Adrenal gland (tissue), 5 donors: ENCODE measurements around the gene CAPN11.

ENCODE experiments used
- POLR2A ChIP-seq, 2 donors: fragments of 450-650 bp; IDR thresholded peaks; one replicate each; pipeline ENCODE4 v1.6.1; 2017; ENCODE audit warnings: antibody characterized with exemption in 2 of 2, mild to moderate bottlenecking in 2 of 2, moderate library complexity in 1 of 2
- TF ChIP-seq, protein P1 (sequence below), 6 experiments: fragments of 450-650 bp in 4 of 6; fragments of 200-600 bp in 2 of 6; sonication (generic) in 1 of 6; IDR thresholded peaks; 1 replicate in 5 of 6; 2 replicates in 1 of 6; pipeline versions ENCODE4 v1.5.1 to v1.8.0; 2016 to 2021; ENCODE audit warnings: antibody characterized with exemption in 6 of 6, mild to moderate bottlenecking in 2 of 6, moderate library complexity in 1 of 6
- donor health status: DM: no; HTN: no; CAD: no.

GRCh38 chr6:44193307-44193910 is 34.8 kb downstream of the CAPN11 start:
- TF ChIP-seq, protein P1, sequence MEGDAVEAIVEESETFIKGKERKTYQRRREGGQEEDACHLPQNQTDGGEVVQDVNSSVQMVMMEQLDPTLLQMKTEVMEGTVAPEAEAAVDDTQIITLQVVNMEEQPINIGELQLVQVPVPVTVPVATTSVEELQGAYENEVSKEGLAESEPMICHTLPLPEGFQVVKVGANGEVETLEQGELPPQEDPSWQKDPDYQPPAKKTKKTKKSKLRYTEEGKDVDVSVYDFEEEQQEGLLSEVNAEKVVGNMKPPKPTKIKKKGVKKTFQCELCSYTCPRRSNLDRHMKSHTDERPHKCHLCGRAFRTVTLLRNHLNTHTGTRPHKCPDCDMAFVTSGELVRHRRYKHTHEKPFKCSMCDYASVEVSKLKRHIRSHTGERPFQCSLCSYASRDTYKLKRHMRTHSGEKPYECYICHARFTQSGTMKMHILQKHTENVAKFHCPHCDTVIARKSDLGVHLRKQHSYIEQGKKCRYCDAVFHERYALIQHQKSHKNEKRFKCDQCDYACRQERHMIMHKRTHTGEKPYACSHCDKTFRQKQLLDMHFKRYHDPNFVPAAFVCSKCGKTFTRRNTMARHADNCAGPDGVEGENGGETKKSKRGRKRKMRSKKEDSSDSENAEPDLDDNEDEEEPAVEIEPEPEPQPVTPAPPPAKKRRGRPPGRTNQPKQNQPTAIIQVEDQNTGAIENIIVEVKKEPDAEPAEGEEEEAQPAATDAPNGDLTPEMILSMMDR (IDR thresholded peaks at IDR 0.05) = no peak
- TF ChIP-seq POLR2A (IDR thresholded peaks at IDR 0.05) = no peak
